ENCODE data around the gene DNAH5. TPM values are rescaled to one million over a fixed set of nuclear protein-coding genes. Genes with fewer than 3 reads are reported as not detected.

Gene DNAH5
- total and polyA plus RNA-seq, 2 donors (not counting 3 experiments of a cell fraction or from before 2014, with no cell fraction given), result 0.23 to 1.7 TPM

DNA sequence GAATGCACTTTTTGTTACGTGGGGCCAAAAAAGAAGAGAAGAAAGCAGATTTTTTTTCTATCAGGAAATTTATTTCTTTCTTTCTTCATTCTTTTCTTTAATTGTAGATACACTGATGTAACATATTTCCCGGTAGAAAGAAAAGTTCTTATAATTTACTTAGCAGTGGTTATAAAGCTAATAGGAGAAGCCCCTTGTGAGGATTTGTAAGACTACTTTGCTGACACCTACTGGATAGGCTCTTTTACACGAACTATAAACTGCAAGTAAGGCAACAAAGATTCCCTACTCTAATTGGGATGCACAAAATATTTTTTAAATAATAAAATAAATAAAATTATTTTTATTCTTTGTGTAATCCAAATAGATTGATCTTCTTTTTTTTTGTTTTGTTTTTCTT is 284.4 kb downstream of the DNAH5 start:
- dilution Hi-C loops (cut with MboI; ENCODE audit: extremely low pct_ligation_motif_present, low sequenced_read_pairs) (no loop called here), intact Hi-C loops (cut with micrococcal nuclease) (loop anchor here (5.0 kb wide), 1 partner anchor 408 kb away; no protein-coding TSS in a partner anchor)
- Histone ChIP-seq H3K36me3 (ENCODE audit: control insufficient read depth in 2 of 2, extremely low read depth in 1 of 2, insufficient read depth in 2 of 2, low read length in 2 of 2) (no peaks in the 10 kb centered on the region), H3K9me3 (replicated peaks; ENCODE audit: control insufficient read depth, insufficient read depth, low read length) (no peaks in the 10 kb centered on the region), H3K79me2 (ENCODE audit: control insufficient read depth, insufficient read depth, low read length) (no peaks in the 10 kb centered on the region), H3K4me3 (replicated peaks in 1 of 3; ENCODE audit: insufficient read depth in 1 of 3, low read depth in 1 of 3, low read length in 3 of 3) (no peak overlapping the region), H3K9me1 (replicated peaks; ENCODE audit: control insufficient read depth, extremely low read depth, insufficient read depth, low read length) (no peaks in the 10 kb centered on the region), H3K9ac (replicated peaks; ENCODE audit: extremely low read depth, insufficient read depth, low read length) (no peak overlapping the region), H4K20me1 (replicated peaks; ENCODE audit: control insufficient read depth, extremely low read depth, insufficient read depth, low read length) (no peaks in the 10 kb centered on the region), H3K4me1 (ENCODE audit: control insufficient read depth, extremely low read depth, insufficient read depth, low read length) (peaks cover 10% of the 10 kb centered on the region), H3K4me2 (ENCODE audit: insufficient read depth, low read length) (no peak overlapping the region), H2AFZ (ENCODE audit: low read depth, low read length) (no peak overlapping the region), H3K27me3 (ENCODE audit: control insufficient read depth in 2 of 2, insufficient read depth in 2 of 2, low read length in 2 of 2) (no peaks in the 10 kb centered on the region), H3K27ac (ENCODE audit: insufficient read depth, low read depth, low read length) (no peak overlapping the region)
- no peak for TF ChIP-seq GATA2 (IDR thresholded peaks at IDR 0.05; ENCODE audit: insufficient read depth, insufficient read length, low read depth, low read length)
- TF ChIP-seq MYC (IDR thresholded peaks at IDR 0.05; ENCODE audit: low read depth, low read length), result no peak
- TF ChIP-seq POLR2AphosphoS5 (IDR thresholded peaks at IDR 0.05; ENCODE audit: insufficient read depth, low read depth, low read length), result no peak
- TF ChIP-seq FOS (IDR thresholded peaks at IDR 0.05; ENCODE audit: borderline replicate concordance, insufficient read depth, low read length), result no peak
- no peak for TF ChIP-seq JUN (IDR thresholded peaks at IDR 0.05; ENCODE audit: borderline replicate concordance, insufficient read depth, insufficient read length, low read depth)
- TF ChIP-seq, protein P1, sequence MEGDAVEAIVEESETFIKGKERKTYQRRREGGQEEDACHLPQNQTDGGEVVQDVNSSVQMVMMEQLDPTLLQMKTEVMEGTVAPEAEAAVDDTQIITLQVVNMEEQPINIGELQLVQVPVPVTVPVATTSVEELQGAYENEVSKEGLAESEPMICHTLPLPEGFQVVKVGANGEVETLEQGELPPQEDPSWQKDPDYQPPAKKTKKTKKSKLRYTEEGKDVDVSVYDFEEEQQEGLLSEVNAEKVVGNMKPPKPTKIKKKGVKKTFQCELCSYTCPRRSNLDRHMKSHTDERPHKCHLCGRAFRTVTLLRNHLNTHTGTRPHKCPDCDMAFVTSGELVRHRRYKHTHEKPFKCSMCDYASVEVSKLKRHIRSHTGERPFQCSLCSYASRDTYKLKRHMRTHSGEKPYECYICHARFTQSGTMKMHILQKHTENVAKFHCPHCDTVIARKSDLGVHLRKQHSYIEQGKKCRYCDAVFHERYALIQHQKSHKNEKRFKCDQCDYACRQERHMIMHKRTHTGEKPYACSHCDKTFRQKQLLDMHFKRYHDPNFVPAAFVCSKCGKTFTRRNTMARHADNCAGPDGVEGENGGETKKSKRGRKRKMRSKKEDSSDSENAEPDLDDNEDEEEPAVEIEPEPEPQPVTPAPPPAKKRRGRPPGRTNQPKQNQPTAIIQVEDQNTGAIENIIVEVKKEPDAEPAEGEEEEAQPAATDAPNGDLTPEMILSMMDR (IDR thresholded peaks at IDR 0.05; ENCODE audit: extremely low read depth in 1 of 2, insufficient read depth in 1 of 2, low read depth in 1 of 2, low read length in 2 of 2), result no peak
- FAIRE-seq, result no peak
- BruUV-seq (replicated peaks), result no TSS peak
- peak; percentile 17 for DNase-seq (ENCODE audit: low read depth, low spot score)
- ChIA-PET POLR2A (no interaction called here), CTCF (interaction anchor here (0.8 to 1.2 kb wide), 2 partner anchors 70 to 1636 kb away, joined by 3 to 4 read pairs; no protein-coding TSS in a partner anchor)

Measured in endothelial cell of umbilical vein (primary cell).